GM19438 (cell line): ENCODE measurements around the gene ATOSB.
"Not testable (repeated sequence)": the region's sequence is repeated elsewhere in the genome, so short reads cannot be mapped to it uniquely, and the experiment has no call there.

ENCODE experiments used
- ATAC-seq: cut with Tn5 transposase; IDR thresholded peaks from one replicate; pipeline ENCODE4 v1.9.1; 2021; ENCODE audit warnings: low read depth; ENCODE audit not compliant: unreplicated experiment

Gene ATOSB, protein sequence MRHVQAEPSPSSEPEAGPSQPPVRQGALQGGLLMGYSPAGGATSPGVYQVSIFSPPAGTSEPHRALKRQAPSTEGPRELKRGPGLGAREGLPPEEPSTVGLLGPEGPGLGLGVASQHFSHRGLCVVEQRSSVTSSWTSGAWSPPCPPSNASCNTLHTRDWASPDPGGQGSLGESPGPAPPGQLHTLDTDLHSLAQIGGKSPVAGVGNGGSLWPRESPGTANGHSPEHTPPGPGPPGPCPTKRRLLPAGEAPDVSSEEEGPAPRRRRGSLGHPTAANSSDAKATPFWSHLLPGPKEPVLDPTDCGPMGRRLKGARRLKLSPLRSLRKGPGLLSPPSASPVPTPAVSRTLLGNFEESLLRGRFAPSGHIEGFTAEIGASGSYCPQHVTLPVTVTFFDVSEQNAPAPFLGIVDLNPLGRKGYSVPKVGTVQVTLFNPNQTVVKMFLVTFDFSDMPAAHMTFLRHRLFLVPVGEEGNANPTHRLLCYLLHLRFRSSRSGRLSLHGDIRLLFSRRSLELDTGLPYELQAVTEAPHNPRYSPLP

DNA sequence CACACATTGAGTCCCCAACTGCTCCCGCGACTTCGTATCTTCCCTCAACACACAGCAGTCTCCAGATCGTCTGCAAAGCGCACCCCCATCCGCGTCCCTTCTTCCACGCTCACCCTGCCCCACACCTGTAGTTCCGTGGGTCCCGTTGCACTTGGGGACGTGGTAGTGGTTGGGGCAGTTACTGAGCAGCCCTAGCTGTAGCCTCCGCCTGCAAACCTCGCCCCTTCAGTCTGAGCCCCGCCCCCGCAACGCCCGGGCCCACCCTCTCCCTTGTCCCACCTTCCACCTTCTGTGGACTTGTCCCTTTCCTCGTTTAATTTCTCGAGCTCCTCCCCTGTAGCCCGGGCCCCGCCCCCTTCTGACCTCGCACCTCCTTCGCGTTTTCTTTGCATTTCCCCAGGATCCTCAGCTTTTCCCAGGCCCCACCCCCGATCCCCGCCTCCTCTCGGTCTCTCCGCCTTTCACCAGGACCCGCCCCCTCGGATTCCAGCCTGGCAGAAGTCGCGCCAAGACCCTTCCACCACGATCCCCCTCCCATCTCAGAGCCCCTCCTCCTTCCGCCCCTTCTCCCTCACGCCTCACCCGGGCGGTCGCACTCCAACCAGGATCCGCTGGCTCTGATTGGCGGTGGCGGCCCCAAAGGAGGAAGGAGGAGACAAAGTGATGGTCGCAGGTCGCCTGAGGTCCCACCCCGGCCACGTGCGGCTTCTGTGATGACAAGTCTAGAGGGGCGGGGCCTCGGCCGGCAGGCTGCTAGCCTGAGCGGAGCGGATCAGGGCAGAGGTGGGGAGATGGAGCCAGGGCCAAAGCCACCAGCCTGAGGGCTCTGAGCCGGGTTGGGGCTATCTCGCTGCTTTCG is at the start of gene ATOSB:
Gene ATOSB (minus strand): TSS at position 183 of the 859 bp plus-strand sequence. CDS start 7,588 bp downstream, outside the sequence.
- peak; percentile 56 for ATAC-seq

DNA sequence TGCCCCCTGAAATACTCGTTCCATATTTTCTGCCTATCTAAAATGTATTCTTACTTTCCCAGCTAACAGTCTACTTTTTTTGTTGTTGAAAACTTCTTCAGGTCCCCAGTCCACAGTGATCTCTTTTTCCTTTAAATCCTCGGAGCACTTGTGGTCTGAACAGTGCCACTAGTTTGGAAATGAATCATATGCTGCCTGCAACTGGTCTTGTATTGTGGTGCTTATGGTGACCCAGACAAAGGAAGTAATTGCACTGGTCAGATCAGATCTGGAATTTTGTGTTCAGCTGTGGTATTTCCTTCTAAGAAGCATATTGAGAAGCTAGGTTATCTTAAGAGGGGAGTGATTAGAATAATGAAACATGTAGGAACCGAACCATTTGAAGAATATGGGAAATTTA is 49.0 kb upstream of the ATOSB start:
- ATAC-seq: no peak

DNA sequence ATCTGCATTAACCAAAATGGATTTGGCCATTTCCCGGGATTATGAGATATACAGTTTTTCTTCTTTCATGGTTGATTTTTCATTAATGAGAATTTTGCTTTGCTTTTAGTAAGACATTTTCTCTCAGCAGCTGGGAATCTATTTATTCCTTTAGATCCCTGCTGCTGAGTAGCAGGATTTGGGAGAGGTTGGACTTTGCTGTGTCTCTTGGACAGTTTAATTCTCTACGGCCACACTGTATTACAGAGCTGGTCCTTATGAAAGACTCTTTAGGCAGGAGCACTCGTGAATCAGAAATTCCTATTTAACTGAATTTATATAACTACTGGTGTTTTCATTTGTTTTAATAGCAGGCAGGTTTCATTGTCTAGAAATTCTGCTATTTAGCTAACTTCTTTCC is 47.8 kb upstream of the ATOSB start:
- ATAC-seq: no peak

DNA sequence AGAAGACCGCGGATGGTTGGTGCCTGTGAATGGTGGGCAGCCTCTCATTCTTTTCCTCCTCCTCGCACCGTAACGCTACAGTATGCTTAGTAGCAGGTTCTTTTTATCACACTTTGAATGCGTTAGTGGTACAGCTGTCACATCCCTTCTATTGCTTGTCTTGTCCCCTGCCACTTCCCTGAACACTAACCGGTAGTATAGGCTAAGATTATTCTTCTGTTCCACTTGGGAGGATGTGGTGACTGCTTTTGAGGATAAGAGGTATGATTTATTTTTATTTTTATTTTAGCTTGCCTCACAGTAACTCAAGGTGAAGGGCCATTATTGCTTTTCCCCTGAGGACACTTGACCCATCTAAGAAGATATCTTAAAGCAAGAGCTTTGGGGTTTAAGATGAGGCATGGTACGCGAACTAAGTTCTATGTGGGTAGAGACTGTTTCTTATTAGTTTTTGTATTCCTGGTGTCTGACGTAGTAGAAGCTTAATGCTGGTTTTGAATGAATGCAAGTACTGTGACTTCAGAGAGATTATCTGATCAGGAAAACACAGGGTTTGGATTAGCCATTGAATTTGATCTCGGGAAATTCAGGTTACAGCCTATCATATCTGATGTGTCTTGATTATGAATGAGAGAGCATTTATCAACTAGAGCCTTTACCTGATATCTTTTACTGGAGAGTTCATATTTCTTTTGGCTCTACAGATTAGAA is 47.1 kb upstream of the ATOSB start:
- ATAC-seq: no peak

DNA sequence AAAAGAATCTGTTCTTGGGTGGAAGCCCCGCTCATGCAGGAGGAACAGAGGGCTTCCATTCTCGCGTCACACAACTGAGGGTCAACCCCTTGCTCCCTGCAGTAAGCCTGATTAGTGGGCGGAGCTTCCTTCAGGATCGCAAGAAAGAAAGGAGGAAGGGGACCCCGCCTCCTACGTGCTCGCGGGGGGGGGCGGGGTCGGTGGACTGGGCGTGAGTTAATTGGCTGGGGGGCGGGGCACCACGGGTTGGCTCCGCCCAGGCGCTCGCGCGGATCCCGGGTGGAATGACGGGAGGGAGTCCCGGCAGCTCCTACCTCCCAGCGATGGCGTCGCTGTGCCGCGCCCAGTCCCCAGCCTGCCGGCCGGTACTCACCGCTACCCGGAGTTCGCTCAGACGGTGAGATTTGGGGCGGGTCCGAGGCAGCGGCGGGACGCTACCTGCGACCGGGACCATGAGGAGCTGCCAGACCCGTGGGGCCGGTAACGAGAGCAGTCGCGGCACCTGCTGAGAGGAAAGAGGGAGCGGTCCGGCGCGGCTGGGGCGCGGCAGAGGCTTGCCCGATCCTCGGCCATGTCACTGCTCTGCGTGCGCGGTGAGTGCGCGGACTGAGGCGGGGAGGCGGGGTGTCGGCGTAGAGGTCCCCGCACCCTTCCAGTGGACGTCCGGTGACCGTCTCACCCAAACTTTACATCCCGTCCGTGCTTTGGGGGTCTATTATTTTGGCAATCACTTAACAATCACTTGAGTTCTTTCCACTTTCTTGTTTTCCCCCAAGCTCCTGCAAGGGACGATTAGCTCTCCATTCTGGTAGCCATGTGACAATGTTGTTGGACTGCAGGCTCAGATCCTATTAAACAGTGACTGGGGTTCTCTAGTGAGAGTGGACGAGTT is 46.3 kb upstream of the ATOSB start, which contains the start of gene UNC13B:
Gene UNC13B (plus strand): TSS at position 297 of the 892 bp plus-strand sequence. CDS start 275 bp downstream, at position 572.
- peak; percentile 76 for ATAC-seq

DNA sequence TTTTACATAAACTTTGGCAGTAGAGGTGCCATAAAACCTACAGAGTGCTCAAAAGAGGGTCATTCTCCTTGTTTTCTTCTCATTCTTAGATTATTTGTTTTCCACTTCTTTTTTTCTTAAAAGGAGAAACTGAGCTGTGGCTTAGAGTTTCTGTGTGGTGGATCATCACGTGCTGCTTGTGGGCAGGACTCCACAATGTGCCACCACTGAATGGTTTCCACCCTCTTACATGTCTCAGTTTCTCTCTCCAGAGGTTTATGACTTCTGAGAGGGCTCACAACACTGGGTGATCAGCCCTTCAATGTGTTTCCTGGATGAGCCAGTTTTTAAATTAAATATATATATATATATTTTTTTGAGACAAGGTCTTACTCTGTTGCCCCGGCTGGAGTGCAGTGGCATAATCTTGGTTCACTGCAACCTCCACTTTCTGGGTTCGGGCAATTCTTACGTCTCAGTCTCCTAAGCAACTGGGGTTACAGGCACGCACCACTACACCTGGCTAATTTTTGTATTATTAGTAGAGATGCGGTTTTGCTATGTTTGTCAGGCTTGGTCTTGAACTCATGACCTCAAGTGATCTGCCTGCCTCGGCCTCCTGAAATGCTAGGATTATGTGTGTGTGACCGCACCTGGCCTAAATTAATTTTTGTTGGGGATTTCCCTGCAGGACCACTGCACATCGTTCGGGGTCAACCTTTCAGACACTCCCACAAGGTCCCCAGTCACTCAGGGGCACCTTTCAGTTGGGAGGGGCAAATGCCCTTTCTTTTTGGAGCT is 43.0 kb upstream of the ATOSB start:
- no peak for ATAC-seq

DNA sequence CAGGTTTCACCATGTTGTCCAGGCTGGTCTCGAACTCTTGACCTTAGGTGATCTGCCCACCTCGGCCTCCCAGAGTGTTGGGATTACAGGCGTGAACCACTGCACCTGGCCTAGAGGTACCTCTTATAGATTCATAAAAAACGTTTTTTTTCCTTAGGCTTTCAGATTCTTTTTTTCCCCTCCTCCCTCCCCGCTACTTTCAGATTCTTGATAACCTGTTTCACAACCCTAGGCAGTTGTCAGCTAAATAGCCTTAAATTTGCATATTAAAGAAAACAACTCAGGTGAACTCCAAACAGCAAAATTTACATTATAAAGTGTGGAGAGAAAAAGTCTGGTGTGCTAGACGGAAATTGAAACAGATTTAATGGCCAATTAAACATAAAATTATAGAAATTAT is 42.2 kb upstream of the ATOSB start:
- ATAC-seq: not testable (repeated sequence)

DNA sequence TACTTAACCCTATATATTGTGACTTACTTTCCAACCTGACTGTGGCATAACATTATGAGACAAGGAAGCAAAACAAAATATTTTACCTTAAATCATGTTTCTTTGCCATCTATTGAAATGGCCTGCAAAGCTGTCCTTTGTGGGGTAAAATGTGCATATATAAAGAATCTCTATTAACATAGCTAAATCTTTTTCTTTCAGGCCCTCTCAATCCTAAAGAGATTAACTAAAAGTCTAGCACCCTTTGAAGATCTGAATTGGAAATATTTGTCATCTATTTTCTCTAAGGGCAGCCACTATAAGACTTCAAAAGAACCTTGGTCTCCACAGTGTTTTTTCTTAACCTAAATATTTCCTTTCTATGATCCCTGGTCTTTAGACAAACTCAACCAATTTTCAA is 41.1 kb upstream of the ATOSB start:
- no peak for ATAC-seq

DNA sequence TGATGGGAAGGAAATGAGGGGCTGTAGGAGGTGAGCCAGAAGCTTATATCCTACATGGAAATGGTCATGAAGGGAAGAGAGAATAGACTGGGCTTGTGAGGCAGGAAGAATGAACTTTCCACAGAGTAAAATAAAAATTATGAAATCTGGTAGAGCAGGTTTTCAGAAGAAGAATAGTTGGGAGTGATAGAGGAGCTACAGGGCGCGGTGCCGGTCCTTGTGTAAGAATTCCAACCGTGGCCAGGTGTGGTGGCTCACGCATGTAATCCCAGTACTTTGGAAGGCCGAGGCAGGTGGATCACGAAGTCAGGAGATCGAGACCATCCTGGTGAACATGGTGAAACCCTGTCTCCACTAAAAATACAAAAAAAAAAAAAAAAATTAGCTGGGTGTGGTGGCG is 37.3 kb upstream of the ATOSB start:
- no peak for ATAC-seq

DNA sequence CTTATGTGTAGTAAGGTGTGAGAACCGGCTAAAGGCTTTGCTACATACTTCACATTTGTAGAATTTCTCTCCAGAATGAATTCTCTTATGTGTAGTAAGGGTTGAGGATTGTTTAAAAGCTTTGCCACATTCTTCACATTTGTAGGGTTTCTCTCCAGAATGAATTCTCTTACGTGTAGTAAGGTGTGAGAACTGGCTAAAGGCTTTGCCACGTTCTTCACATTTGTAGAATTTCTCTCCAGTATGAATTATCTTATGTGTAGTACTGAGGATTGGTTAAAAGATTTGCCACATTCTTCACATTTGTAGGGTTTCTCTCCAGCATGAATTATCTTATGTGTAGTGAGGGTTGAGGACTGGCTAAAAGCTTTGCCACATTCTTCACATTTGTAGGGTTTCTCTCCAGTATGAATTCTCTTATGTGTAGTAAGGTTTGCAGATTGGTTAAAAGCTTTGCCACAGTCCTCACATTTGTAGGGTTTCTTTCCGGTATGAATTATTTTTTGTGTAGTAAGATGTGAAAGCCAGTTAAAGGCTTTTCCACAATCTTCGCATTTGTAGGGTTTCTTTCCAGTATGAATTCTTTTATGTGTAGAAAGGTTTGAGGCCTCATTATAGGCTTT is 32.4 kb upstream of the ATOSB start:
- not testable (repeated sequence) for ATAC-seq

DNA sequence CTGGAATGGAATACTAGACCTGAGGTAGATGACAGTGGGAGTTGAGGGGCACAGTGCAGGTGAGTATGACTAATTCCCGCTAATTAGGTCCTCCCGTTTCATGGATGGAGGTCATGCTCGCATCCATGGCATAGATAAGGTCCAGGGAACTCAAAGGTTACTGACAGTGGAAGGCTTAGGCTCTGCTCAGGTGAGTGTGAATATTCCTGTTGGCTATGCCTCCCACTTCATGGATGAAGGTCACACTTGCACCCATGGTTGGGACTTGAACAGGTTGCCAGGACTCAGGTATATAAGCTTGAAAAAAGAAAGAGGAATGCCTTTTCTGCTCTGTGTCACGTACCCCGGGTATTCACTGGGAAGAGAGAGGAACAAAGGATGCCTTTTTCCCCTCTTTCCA is 26.4 kb upstream of the ATOSB start:
- no peak for ATAC-seq

DNA sequence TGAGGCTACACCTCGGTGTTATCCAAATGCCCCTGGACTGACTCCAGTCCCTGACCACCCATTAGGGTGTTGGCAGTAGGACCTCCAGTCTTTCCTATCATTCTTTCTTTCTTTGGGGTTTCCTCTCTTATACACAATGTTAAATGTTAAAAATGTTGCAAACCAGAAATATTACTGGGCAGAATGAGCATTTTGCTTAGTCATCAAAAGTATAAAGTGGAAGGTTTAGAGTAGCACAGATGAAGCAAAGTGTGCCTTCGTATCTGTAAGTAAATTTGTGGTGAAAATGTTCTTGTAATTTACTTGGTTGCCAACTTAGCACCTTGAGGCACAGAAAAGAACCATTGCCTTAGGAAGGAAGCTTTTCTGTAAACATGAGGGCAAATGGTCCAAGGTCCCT is 24.4 kb upstream of the ATOSB start:
- no peak for ATAC-seq

DNA sequence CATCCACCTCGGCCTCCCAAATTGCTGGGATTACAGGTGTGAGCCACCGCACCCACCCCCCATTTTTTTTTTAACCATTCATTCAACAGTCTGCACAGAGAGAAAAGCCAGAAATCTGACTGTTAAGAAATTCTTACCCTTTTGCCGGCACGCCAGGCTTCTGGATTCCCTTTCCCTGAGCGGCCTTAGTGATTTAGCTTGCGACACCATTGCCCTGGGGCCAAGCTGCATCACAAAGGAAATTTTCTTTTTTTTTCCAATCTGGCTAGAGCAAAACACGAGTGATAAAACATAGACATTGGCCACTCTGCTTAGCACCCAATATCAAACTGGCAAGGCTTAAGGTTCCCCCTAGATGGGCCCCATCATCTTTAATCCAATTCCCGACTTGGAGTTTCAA is 21.2 kb upstream of the ATOSB start:
- no peak for ATAC-seq

DNA sequence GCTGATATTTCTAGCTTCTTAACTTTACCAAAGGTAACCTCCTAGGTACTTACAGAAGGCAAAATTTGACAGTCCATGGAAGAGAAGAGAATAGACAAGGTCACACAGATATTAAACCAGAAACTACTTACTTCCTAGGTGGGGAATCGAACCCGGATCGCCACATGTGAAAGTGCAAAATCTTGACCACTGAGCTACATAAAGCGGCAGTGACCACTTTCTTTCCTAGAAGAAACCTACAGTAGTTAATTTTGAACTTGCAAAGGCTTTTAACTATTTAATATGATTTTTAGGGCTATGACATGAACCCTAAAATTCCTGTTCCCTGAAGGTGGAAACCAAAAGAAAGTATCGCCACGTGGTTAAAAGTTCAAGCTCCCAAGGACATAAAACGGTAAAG is 20.3 kb upstream of the ATOSB start:
- no peak for ATAC-seq

DNA sequence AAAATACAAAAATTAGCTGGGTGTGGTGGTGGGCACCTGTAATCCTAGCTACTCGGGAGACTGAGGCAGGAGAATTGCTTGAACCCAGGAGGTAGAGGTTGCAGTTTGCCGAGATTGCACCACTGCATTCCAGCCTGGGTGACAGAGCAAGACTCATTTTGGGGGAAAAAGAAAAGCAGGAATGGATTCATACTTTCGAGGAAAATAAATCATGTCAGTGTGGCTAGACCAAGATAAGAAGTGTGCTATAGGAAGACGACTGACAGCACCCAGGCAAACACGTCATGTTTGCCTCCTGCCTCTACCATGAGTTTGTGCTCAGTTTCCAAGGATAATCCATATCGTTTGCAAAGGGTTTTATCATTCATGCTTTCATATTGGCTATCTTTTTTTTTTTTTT is 19.3 kb upstream of the ATOSB start:
- ATAC-seq: no peak

DNA sequence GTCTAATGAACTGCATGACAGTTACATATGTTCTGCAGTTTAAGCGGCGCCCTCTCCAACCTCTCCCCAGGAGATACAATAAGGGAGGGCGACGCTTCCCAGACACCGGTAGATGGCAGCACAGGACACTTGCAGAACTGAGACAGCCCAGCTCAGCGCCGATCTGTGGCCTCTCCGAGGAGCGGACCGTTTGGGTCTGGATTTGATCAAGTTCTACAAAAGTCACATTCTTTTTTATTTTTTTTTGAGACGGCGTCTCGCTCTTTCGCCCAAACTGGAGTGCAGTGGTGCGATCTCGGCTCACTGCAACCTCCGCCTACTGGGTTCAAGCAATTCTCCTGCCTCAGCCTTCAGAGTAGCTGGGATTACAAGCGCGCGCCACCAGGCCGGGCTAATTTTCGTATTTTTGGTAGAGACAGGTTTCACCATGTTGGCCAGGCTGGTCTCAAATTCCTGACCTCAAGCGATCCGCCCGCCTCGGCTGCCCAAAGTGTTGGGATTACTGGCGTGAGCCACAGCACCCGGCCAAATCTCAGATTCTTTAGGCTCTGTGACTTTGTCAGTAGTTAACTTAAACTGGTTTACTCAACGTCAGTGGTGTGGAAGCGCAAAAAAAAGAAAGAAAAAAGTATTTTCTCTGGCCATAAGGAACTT is 1.4 kb upstream of the ATOSB start:
- peak; percentile 50 for ATAC-seq

DNA sequence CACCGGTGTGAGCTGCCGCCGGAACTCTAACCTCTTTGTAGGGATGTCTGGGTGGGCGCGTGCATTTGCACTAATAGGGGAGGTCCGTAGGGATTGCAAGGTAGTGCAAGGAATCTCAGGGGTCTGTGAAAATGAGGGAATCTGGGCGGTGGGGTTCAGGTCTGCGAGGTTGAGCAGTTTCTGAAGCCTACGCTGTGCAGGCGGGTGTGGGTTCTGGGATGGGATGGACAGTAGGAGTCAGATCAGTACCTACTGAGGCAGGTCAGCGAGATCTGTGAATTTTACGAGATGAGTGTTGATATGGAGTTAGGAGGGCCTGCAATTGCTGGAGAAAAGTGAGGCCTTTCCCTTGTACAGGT is 856 bp upstream of the ATOSB start:
- ATAC-seq: no peak
